ENCODE results near the gene RPL13A. TPM values are rescaled to one million over a fixed set of nuclear protein-coding genes. Genes with fewer than 3 reads are reported as not detected.
A peak's percentile ranks its signal among the peaks of the same experiment; 100 is the strongest.
"Not testable (repeated sequence)": the region's sequence is repeated elsewhere in the genome, so short reads cannot be mapped to it uniquely, and the experiment has no call there.

The RPL13A gene
- total RNA-seq, 1 donor from 2014 or later, result 2,737 TPM

DNA sequence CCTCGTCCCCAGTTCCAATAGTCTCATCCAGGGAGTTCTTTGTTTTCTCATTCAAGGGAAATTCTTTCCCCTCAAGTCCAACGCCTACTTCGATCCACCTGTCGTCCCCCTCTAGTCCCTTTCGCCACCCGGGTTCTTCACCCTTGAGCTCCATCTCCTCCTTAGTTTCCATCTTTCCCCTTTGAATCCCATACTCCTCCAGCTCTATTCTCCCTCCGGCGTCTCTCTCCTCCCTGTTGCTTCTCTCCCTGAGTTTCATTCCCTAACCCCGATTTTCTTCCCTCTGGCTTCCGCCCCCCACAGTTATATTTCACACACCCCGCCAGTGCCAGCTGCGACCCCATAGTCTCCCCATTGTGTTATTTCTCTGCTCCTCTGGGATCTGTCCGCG is 45.5 kb upstream of the RPL13A start:
- Histone ChIP-seq H3K4me3 (peak overlapping the region in 1 of 2 donors; percentile 75), H3K36me3 (peaks cover 0 to 3% of the 10 kb centered on the region in 2 donors), H3K4me1 (no peaks in the 10 kb centered on the region), H3K9me3 (no peaks in the 10 kb centered on the region), H3K27ac (peak overlapping the region in 1 of 2 donors; percentile 36), H3K27me3 (peaks cover 14% of the 10 kb centered on the region)
- no peak for DNase-seq (ENCODE audit: low spot score in 2 of 2)
- intact Hi-C loops (cut with DNase I), result loop anchor here (2.0 kb wide), 1 partner anchor 215 kb away; no protein-coding TSS in a partner anchor
- TF ChIP-seq CTCF (IDR thresholded peaks at IDR 0.05), result no peak

DNA sequence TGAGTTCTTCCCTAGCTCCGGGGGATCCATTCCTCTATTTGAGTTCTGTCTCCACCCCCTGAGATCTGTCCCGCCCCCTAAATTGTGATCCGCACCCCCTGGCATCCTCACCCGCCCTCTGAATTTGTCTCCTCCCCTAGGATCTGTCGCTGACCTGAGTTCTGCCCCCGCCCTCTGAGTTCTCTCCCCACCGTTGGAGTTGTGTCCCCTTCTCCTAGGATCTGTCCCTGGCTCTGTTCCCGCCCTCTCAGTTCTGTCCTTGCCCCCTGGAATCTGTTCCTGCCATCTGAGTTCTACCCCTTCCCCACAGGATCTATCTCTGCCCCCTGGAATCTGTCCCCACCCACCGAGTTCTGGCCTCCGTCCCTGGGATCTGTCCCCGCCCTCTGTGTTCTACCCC is 45.1 kb upstream of the RPL13A start:
- Histone ChIP-seq H3K27ac (peak overlapping the region; percentile 36 to 66), H3K9me3 (no peaks in the 10 kb centered on the region), H3K27me3 (peaks cover 12% of the 10 kb centered on the region), H3K4me3 (peak overlapping the region; percentile 55 to 75), H3K4me1 (no peaks in the 10 kb centered on the region), H3K36me3 (peaks cover 0 to 7% of the 10 kb centered on the region in 2 donors)
- intact Hi-C loops (cut with DNase I), result loop anchor here (2.0 kb wide), 1 partner anchor 216 kb away; no protein-coding TSS in a partner anchor
- TF ChIP-seq CTCF (IDR thresholded peaks at IDR 0.05), result no peak
- DNase-seq (ENCODE audit: low spot score in 2 of 2), result no peak

GRCh38 chr19:49442771-49443365 is 44.5 kb upstream of the RPL13A start:
- TF ChIP-seq CTCF (IDR thresholded peaks at IDR 0.05), result no peak
- Histone ChIP-seq H3K9me3 (no peaks in the 10 kb centered on the region), H3K36me3 (peaks cover 0 to 8% of the 10 kb centered on the region in 2 donors), H3K4me1 (no peaks in the 10 kb centered on the region), H3K4me3 (peak overlapping the region; percentile 55 to 75), H3K27ac (peak overlapping the region; percentile 62 to 66), H3K27me3 (peaks cover 10% of the 10 kb centered on the region)
- intact Hi-C loops (cut with DNase I), result loop anchor here (1.0 to 2.0 kb wide), 4 partner anchors 51 to 216 kb away; partner anchors contain the start of gene DKKL1
- DNase-seq (ENCODE audit: low spot score in 2 of 2), result peak; percentile 70 to 96

GRCh38 chr19:49443366-49444099 is 43.9 kb upstream of the RPL13A start:
- peaks cover 0 to 8% of the 10 kb centered on the region in 2 donors for H3K36me3 ChIP-seq
- H3K4me1 ChIP-seq, result no peaks in the 10 kb centered on the region
- intact Hi-C loops (cut with DNase I), result loop anchor here (1.0 to 2.0 kb wide), 4 partner anchors 51 to 217 kb away; partner anchors contain the start of gene DKKL1
- no peaks in the 10 kb centered on the region for H3K9me3 ChIP-seq
- peaks cover 10% of the 10 kb centered on the region for H3K27me3 ChIP-seq
- TF ChIP-seq CTCF (IDR thresholded peaks at IDR 0.05), result peak; percentile 77 to 90 (median 78)
- H3K27ac ChIP-seq, result peak overlapping the region; percentile 62 to 66
- peak overlapping the region; percentile 55 to 75 for H3K4me3 ChIP-seq
- DNase-seq (ENCODE audit: low spot score in 2 of 2), result peak; percentile 76 to 98

- H3K36me3 ChIP-seq, result peaks cover 5 to 14% of the 10 kb centered on the region in 2 donors
- H3K4me1 ChIP-seq; H3K9me3 ChIP-seq; DNase-seq (ENCODE audit: low spot score in 2 of 2); intact Hi-C loops (cut with DNase I); H3K27me3 ChIP-seq: not testable (repeated sequence)
- H3K27ac ChIP-seq, result peak overlapping the region in 1 of 2 donors; percentile 66
- peak overlapping the region in 1 of 2 donors; percentile 75 for H3K4me3 ChIP-seq
Observed at GRCh38 chr19:49444100-49444700, 43.2 kb upstream of the RPL13A start.

Measured in ascending aorta (tissue), 2 donors.